ENCODE results near the gene CTAGE6. TPM values are rescaled to one million over a fixed set of nuclear protein-coding genes. Genes with fewer than 3 reads are reported as not detected.
"Not testable (repeated sequence)": the region's sequence is repeated elsewhere in the genome, so short reads cannot be mapped to it uniquely, and the experiment has no call there.

The CTAGE6 gene, protein sequence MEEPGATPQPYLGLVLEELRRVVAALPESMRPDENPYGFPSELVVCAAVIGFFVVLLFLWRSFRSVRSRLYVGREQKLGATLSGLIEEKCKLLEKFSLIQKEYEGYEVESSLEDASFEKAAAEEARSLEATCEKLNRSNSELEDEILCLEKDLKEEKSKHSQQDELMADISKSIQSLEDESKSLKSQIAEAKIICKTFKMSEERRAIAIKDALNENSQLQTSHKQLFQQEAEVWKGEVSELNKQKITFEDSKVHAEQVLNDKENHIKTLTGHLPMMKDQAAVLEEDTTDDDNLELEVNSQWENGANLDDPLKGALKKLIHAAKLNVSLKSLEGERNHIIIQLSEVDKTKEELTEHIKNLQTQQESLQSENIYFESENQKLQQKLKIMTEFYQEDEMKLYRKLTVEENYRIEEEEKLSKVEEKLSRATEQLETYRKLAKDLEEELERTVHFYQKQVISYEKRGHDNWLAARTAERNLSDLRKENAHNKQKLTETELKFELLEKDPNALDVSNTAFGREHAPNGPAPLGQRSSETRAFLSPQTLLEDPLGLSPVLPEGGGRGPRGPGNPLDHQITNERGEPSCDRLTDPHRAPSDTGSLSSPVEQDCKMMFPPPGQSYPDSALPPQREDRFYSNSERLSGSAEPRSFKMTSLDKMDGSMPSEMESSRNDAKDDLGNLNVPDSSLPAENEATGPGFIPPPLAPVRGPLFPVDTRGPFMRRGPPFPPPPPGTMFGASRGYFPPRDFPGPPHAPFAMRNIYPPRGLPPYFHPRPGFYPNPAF
- total RNA-seq, result not detected
- long read RNA-seq, result 0 reads

DNA sequence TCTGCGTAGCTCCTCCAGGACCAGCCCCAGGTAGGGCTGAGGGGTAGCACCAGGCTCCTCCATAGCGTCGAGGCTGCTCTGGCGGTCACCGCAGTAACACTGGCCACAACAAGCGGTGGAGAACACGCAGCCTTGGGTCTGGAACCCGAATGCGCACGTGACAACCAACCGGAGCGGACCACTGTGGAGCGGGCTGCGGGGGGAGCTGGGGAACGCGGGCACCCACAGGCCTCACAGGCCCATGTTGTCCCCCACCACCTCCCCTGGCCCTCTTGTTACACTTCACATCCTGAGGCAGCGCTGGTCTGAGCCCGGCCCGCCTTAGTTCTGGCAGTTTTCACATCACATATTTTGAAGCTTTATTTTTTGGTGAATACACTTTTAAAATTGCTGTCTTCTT, at the start of gene CTAGE6:
TSS of gene CTAGE6 (minus strand) at position 101 of the 400 bp plus-strand sequence. CDS start at position 63, 38 bp downstream.
- ATAC-seq; intact Hi-C loops (cut with micrococcal nuclease); DNase-seq: not testable (repeated sequence)

GRCh38 chr7:143806664-143807071, 49.2 kb upstream of the CTAGE6 start:
- DNase-seq; intact Hi-C loops (cut with micrococcal nuclease): not testable (repeated sequence)
- ATAC-seq, result peak; percentile 99

DNA sequence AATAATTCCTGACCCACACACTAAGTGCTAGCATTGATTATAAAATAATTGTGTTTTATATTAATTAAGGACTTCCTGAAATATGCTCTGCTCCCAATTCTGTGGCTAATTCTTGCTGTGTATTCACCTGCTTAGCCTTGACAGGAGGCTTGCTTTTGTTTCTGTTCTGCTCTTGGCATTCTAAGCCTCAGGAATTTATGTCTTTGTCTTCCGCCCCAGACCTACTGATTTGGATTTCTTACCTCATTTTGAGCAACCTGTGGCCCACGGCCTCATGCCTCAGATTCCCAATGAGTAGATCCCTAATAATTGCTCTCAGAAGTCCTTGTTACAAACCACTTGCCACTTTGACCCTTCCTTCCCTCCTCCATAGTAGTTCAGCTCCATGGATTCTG, 40.4 kb upstream of the CTAGE6 start:
- ATAC-seq; DNase-seq; intact Hi-C loops (cut with micrococcal nuclease): not testable (repeated sequence)

DNA sequence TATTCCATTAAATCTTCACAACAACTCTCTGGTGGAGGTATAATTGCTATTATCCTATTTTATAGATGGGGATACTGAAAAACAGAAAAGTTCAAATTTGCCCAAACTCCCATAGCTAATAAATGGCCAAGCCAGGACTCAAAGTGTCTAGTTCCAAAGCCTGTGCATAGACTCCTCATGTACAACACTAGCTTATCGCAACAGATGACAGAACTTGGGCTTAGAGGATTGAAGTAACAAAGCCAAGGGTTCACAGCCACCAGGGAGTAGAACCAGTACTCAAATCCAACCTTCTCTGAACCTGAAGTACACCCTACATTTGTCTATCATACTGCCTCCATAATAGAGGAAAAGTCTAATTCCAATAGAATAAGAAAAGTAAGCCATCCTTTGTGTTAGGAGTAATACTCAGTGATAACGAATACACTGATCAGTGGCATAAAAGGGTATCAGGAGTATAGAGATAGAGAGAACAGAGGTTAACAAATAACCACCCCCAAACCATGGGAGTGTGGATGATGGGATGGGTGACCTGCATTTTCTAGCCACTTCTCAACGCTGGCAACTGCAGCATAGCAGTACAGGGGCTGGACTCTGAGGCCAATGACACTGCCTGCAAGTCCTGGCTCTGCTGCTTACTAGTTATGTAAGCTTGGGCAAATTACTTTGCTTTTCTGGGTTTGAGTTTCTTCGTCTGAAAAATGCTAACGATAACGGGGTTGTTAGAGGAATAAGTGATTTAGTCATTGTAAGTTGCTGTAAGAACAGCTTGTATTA, 39.8 kb upstream of the CTAGE6 start:
- intact Hi-C loops (cut with micrococcal nuclease), result not testable (repeated sequence)
- peak; percentile 57 for DNase-seq
- peak; percentile 92 for ATAC-seq

- intact Hi-C loops (cut with micrococcal nuclease); DNase-seq: not testable (repeated sequence)
- peak; percentile 23 for ATAC-seq
These were observed 38.2 kb upstream of the CTAGE6 start for GRCh38 chr7:143795653-143796052.

DNA sequence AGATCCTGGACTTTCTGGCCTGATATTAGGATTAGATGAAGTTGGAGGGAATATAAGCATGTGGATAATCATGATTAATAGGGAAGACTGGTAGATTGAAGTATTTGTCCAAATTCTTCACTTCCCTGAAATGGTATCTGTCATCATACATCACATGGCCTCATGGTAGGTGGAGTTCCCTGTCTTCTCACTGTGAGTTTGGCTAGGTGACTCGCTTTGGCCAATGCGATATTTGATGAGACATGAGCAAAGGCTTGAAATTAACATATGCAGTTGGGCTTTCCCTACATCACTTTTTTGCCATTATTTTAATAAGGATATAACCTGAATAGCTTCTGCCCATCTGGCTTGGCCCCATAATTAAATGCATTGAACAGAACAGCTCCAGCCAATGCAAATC, 35.1 kb upstream of the CTAGE6 start:
- intact Hi-C loops (cut with micrococcal nuclease); DNase-seq; ATAC-seq: not testable (repeated sequence)

DNA sequence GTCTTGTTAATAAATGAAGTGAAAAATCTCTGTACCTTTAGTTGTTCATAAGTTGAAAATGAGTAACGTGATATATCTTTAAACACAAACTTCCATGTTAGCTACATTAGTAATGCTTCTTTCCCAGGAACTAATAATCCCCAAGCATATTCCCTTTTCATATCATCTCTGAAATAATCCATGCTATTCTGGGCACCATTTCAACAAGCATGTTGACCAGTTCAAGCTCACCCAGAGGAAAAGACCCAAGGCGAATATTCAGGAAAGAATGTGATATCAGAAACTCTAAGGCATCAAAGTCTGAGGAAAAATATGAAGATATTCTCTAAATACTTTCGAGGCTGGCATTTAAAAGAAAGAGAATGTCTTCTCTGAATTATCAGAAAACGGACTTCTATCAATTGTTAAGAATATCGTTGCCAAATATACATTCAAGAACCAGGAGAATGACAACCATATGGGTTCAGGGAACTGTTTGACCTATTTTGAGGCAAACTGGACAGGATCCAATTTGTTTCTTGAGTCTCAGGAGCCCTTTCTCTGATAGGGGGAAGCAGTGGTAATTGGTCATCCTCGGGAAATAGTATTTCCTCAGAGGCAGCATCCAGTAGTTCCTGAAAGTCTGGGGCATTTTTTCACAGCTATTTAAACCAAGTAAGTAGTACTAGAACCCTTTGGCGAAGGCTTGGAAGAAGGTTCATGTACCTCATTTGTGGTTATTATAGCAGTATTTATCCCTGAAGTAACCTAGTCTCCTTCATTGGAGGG, 28.1 kb upstream of the CTAGE6 start:
- intact Hi-C loops (cut with micrococcal nuclease); DNase-seq: not testable (repeated sequence)
- peak; percentile 64 for ATAC-seq

GRCh38 chr7:143779591-143779990, 22.1 kb upstream of the CTAGE6 start:
- DNase-seq; ATAC-seq; intact Hi-C loops (cut with micrococcal nuclease): not testable (repeated sequence)

- intact Hi-C loops (cut with micrococcal nuclease); ATAC-seq; DNase-seq: not testable (repeated sequence)
These were observed 15.4 kb upstream of the CTAGE6 start for GRCh38 chr7:143772738-143773468.

DNA sequence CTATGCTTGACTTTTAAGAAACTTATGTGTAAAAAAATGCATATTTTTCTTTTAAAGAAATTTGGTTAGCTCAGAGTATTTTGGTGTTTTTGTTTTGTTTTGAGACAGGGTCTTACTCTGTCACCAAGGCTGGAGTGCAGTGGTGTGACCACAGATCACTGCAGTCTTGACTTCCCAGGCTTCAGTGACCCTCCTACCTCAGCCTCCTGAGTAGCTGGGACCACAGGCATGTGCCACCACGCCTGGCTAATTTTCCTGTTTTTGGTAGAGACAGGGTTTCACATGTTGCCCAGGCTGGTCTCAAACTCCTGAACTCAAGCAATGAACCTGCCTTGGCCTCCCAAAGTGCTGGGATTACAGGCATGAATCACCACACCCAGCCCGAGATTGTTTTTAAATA, 10.0 kb upstream of the CTAGE6 start:
- DNase-seq; intact Hi-C loops (cut with micrococcal nuclease); ATAC-seq: not testable (repeated sequence)

DNA sequence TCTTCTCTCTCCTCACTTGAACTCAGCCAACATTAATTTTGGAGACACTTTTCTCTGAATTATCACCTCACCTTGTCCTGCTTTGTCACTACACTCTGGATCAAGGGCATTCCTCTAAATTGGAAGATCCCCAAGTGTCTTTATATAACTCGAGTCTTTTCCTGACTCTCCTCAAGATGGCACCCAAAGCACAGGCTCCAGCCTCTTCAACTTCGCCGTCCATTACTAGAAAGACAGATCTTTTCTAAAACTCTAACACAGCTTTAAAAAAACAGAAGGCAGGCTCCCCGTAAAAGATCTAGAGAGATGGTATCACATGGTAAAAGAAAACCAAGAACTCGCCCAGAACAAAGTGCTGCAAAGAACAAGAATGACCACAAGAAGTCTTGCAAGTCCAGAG, 8.2 kb upstream of the CTAGE6 start:
- intact Hi-C loops (cut with micrococcal nuclease), result not testable (repeated sequence)
- peak; percentile 90 for ATAC-seq

GRCh38 chr7:143763065-143763464, 5.6 kb upstream of the CTAGE6 start:
- DNase-seq; intact Hi-C loops (cut with micrococcal nuclease); ATAC-seq: not testable (repeated sequence)

More for the DNA sequence above, 8.2 kb upstream of the CTAGE6 start:
- not testable (repeated sequence) for DNase-seq

- ATAC-seq; intact Hi-C loops (cut with micrococcal nuclease): not testable (repeated sequence)
These were observed 12.2 kb downstream of the CTAGE6 start for GRCh38 chr7:143745340-143745739.

GRCh38 chr7:143737037-143737819, 20.3 kb downstream of the CTAGE6 start:
- intact Hi-C loops (cut with micrococcal nuclease); DNase-seq: not testable (repeated sequence)
- peak; percentile 63 for ATAC-seq

More at GRCh38 chr7:143745340-143745739, 12.2 kb downstream of the CTAGE6 start:
- DNase-seq, result not testable (repeated sequence)

- DNase-seq (no peak), ATAC-seq (no peak)
- intact Hi-C loops (cut with micrococcal nuclease), result no loop called here
These were observed 21.5 kb downstream of the CTAGE6 start for GRCh38 chr7:143735962-143736361.

GRCh38 chr7:143733876-143734275, 23.6 kb downstream of the CTAGE6 start:
- DNase-seq, result no peak
- intact Hi-C loops (cut with micrococcal nuclease), result no loop called here
- ATAC-seq, result no peak

- intact Hi-C loops (cut with micrococcal nuclease), result no loop called here
These were observed 29.1 kb downstream of the CTAGE6 start for GRCh38 chr7:143728333-143728862.

More at GRCh38 chr7:143728333-143728862, 29.1 kb downstream of the CTAGE6 start:
- DNase-seq (no peak), ATAC-seq (no peak)
